ENCODE measurements around the gene BANK1. TPM values are rescaled to one million over a fixed set of nuclear protein-coding genes. Genes with fewer than 3 reads are reported as not detected.

Gene BANK1
- total RNA-seq, 1 experiment from 2014 or later, result 1.1 TPM

DNA sequence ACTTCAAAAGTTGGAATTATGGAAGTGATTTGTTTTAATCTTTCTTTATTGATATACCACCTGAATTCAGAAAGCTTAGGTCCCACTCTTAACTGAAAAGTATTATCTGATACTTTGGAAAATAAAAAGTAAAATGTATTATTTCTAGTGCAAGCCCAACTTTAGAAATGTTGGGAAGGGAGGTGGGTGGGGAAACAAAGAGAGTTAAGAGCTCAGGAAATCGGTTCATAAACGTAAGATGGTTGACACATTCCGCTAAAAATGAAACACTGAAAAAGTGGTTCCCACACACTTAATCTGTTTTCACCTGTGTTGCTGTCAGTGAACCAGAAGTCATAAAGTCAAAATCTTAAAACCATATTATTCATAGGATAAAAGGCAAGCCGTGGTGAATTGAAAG lies 237.4 kb downstream of the BANK1 start:
- Histone ChIP-seq H2BK20ac (ENCODE audit: low read depth, low read length, poor library complexity, severe bottlenecking) (no peak overlapping the region), H3K56ac (ENCODE audit: insufficient read length, low read depth, low read length) (no peak overlapping the region), H2BK120ac (ENCODE audit: low read depth, low read length, poor library complexity, severe bottlenecking) (no peak overlapping the region), H2BK5ac (ENCODE audit: insufficient read length, low read length) (no peak overlapping the region), H2AK5ac (ENCODE audit: insufficient read length, low read length) (no peak overlapping the region), H4K20me1 (ENCODE audit: control insufficient read depth, insufficient read depth, insufficient read length) (no peaks in the 10 kb centered on the region), H3K9ac (ENCODE audit: extremely low read depth, insufficient read length, low read length) (no peak overlapping the region), H3K79me1 (ENCODE audit: insufficient read depth, low read depth, low read length, poor library complexity, severe bottlenecking) (no peaks in the 10 kb centered on the region), H3K4me1 (ENCODE audit: insufficient read depth, low read length) (no peaks in the 10 kb centered on the region), H2AFZ (ENCODE audit: low read length) (no peak overlapping the region), H3K27ac (ENCODE audit: insufficient read length, low read depth, low read length) (no peak overlapping the region), H2BK15ac (ENCODE audit: low read depth, low read length) (no peak overlapping the region), H3K4me2 (ENCODE audit: insufficient read depth, insufficient read length, low read length) (no peak overlapping the region), H4K8ac (replicated peaks; ENCODE audit: insufficient read length, low read depth, low read length) (no peak overlapping the region), H3K23me2 (ENCODE audit: insufficient read length, low read depth, low read length, poor library complexity, severe bottlenecking) (no peaks in the 10 kb centered on the region), H4K5ac (ENCODE audit: insufficient read length, low read depth, low read length) (no peak overlapping the region), H3K18ac (ENCODE audit: insufficient read length, low read depth, low read length) (no peak overlapping the region), H4K91ac (ENCODE audit: insufficient read length, low read depth, low read length) (no peak overlapping the region), H3T11ph (ENCODE audit: low read length) (no peak overlapping the region), H3K27me3 (ENCODE audit: insufficient read depth, low read length) (no peaks in the 10 kb centered on the region), H2BK12ac (ENCODE audit: insufficient read length, low read depth, low read length) (no peak overlapping the region), H3K23ac (ENCODE audit: insufficient read length, low read depth, low read length) (no peak overlapping the region), H3K79me2 (ENCODE audit: insufficient read depth, low read length) (no peaks in the 10 kb centered on the region), H3K9me3 (ENCODE audit: control insufficient read depth, low read depth, low read length) (no peaks in the 10 kb centered on the region), H3K14ac (ENCODE audit: insufficient read depth, low read length) (no peak overlapping the region), H3K4ac (ENCODE audit: low read depth, low read length) (no peak overlapping the region)
- TF ChIP-seq, protein P1, sequence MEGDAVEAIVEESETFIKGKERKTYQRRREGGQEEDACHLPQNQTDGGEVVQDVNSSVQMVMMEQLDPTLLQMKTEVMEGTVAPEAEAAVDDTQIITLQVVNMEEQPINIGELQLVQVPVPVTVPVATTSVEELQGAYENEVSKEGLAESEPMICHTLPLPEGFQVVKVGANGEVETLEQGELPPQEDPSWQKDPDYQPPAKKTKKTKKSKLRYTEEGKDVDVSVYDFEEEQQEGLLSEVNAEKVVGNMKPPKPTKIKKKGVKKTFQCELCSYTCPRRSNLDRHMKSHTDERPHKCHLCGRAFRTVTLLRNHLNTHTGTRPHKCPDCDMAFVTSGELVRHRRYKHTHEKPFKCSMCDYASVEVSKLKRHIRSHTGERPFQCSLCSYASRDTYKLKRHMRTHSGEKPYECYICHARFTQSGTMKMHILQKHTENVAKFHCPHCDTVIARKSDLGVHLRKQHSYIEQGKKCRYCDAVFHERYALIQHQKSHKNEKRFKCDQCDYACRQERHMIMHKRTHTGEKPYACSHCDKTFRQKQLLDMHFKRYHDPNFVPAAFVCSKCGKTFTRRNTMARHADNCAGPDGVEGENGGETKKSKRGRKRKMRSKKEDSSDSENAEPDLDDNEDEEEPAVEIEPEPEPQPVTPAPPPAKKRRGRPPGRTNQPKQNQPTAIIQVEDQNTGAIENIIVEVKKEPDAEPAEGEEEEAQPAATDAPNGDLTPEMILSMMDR (conservative IDR thresholded peaks at IDR 0.05), result no peak
- Mint-ChIP-seq H3K27me3 (ENCODE audit: low read depth) (no peaks in the 10 kb centered on the region), H3K9me3 (peaks cover 0 to 2% of the 10 kb centered on the region in 2 experiments; a peak in 2 of 5 replicates), H3K4me3 (no peak overlapping the region), H3K27ac (no peak overlapping the region), H3K36me3 (ENCODE audit: insufficient read depth in 1 of 3, low read depth in 3 of 3) (no peaks in the 10 kb centered on the region), H3K4me1 (no peaks in the 10 kb centered on the region)
- no CpG with 5 or more reads among the region's 4 CpGs for WGBS (ENCODE audit: extremely low coverage, insufficient read length, low lambda C conversion rate)
- no peak for DNase-seq

Data from H9 (cell line).